Astrocyte (in vitro differentiated cells and primary cell): ENCODE results near the gene SELENOO. TPM values are rescaled to one million over a fixed set of nuclear protein-coding genes. Genes with fewer than 3 reads are reported as not detected.

Source experiments
- DNase-seq: peaks from one replicate; pipeline ENCODE4 v3.0.0-alpha.2; 2010; ENCODE audit warnings: low read depth
- FAIRE-seq: peaks from 2 replicates; lab custom pipeline; 2011; peaks lifted over from hg19 to GRCh38; lab: Jason Lieb, UNC
- H2AFZ ChIP-seq: 2 replicates; pipeline ENCODE4 v1.6.0; 2012; ENCODE audit warnings: low read depth, low read length, inconsistent platforms
- H3K27ac ChIP-seq: 2 replicates; pipeline ENCODE4 v1.5.1; 2011; ENCODE audit warnings: low read depth, low read length, inconsistent platforms
- H3K27me3 ChIP-seq: 2 replicates; pipeline ENCODE4 v1.6.0; 2011; ENCODE audit warnings: low read length, inconsistent platforms; ENCODE audit not compliant: insufficient read depth
- H3K36me3 ChIP-seq: 2 replicates; pipeline ENCODE4 v1.5.1; 2011; ENCODE audit warnings: low read length, inconsistent platforms; ENCODE audit not compliant: insufficient read depth
- H3K4me1 ChIP-seq: 2 replicates; pipeline ENCODE4 v1.5.1; 2011; ENCODE audit warnings: low read length, inconsistent platforms; ENCODE audit not compliant: insufficient read depth
- H3K4me2 ChIP-seq: 2 replicates; pipeline ENCODE4 v1.6.0; 2012; ENCODE audit warnings: low read length, inconsistent platforms
- H3K4me3 ChIP-seq: 2 replicates; pipeline ENCODE4 v1.5.1; 2011; ENCODE audit warnings: low read depth, mild to moderate bottlenecking, low read length, inconsistent platforms; ENCODE audit not compliant: insufficient read depth
- H3K79me2 ChIP-seq: 2 replicates; pipeline ENCODE4 v1.6.0; 2012; ENCODE audit warnings: mild to moderate bottlenecking, low read length, inconsistent platforms; ENCODE audit not compliant: insufficient read depth
- H3K9ac ChIP-seq: 2 replicates; pipeline ENCODE4 v1.6.0; 2012; ENCODE audit warnings: mild to moderate bottlenecking, low read length, inconsistent platforms
- H3K9me3 ChIP-seq: 2 replicates; pipeline ENCODE4 v1.5.1; 2012; ENCODE audit warnings: low read depth, mild to moderate bottlenecking, low read length, inconsistent platforms; ENCODE audit not compliant: insufficient read depth
- H4K20me1 ChIP-seq: 2 replicates; pipeline ENCODE4 v1.6.0; 2012; ENCODE audit warnings: low read length, inconsistent platforms; ENCODE audit not compliant: insufficient read depth
- H3K27ac Mint-ChIP-seq: one replicate; pipeline ENCODE4 v1.8.0; 2021; ENCODE audit warnings: mild to moderate bottlenecking, mixed read lengths; ENCODE audit not compliant: unreplicated experiment
- H3K27me3 Mint-ChIP-seq: one replicate; pipeline ENCODE4 v1.8.0; 2021; ENCODE audit warnings: low read depth, mixed read lengths; ENCODE audit not compliant: unreplicated experiment
- H3K36me3 Mint-ChIP-seq: one replicate; pipeline ENCODE4 v1.8.0; 2021; ENCODE audit warnings: low read depth, mixed read lengths; ENCODE audit not compliant: unreplicated experiment
- H3K4me1 Mint-ChIP-seq: one replicate; pipeline ENCODE4 v1.8.0; 2021; ENCODE audit warnings: low read depth, mixed read lengths; ENCODE audit not compliant: unreplicated experiment
- H3K4me3 Mint-ChIP-seq: one replicate; pipeline ENCODE4 v1.8.0; 2021; ENCODE audit warnings: mild to moderate bottlenecking, moderate library complexity, mixed read lengths; ENCODE audit not compliant: unreplicated experiment
- H3K9me3 Mint-ChIP-seq: one replicate; pipeline ENCODE4 v1.8.0; 2021; ENCODE audit warnings: mild to moderate bottlenecking, mixed read lengths; ENCODE audit not compliant: unreplicated experiment
- EZH2 ChIP-seq: IDR thresholded peaks from 2 replicates; pipeline ENCODE4 v1.6.1; 2012; ENCODE audit warnings: mild to moderate bottlenecking, low read length, inconsistent platforms; ENCODE audit not compliant: insufficient read depth
- total RNA-seq: library from RNA; stranded (reverse); gene quantifications from 2 replicates; pipeline ENCODE4 v1.2.1, GENCODE V29; 2021
- TF ChIP-seq, protein P1 (sequence below): IDR thresholded peaks from 2 replicates; pipeline ENCODE4 v1.5.1; 2011; ENCODE audit warnings: low read depth, mild to moderate bottlenecking, inconsistent platforms, low read length, moderate library complexity; ENCODE audit not compliant: insufficient read depth

Gene SELENOO
- total RNA-seq, 1 donor from 2014 or later: 18.5 TPM

DNA sequence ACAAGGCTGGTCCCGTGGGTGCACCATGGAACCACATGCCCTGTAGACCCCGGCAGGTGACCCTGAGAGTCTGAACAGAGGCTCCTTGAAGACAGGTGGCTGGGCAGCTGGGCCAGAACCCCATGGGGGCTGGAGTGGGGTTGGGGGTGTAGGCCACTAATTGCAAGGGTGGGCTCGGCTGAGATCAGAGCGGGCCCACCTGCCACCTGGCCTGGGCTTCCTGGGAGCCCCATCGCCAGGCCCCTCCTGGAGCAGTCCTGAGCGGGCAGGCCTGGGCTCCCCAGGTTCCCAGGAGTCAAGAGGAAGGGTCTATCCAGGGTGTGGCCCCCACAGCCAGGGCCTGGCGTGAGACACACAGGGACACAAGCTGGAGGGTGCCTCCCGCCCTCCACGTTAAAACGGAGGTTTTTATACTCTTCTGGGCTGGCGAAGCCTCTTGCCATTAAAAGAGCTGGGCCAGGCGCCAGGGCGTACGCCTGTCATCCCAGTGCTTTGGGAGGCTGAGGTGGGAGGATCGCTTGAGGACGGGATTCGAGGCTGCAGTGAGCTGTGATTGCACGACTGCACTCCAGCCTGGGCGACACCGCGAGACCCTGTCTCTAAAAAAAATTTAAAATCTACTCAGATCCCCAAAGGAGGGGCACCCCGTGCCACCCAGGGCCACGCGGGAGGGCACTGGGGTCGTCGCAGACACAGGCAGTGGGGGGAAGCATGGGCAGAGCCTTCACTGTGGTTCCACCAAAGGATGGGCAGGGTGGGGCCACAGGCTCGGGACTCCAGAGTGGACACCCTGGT is 19.9 kb upstream of the SELENOO start:
- Mint-ChIP-seq H3K4me1 (no peaks in the 10 kb centered on the region), H3K36me3 (peaks cover 2% of the 10 kb centered on the region), H3K9me3 (no peaks in the 10 kb centered on the region), H3K27me3 (peaks cover 4% of the 10 kb centered on the region), H3K4me3 (no peak overlapping the region), H3K27ac (no peak overlapping the region)
- peaks cover 6% of the 10 kb centered on the region for H3K4me1 ChIP-seq
- no peaks in the 10 kb centered on the region for H3K9me3 ChIP-seq
- no peak for TF ChIP-seq EZH2
- TF ChIP-seq, protein P1, sequence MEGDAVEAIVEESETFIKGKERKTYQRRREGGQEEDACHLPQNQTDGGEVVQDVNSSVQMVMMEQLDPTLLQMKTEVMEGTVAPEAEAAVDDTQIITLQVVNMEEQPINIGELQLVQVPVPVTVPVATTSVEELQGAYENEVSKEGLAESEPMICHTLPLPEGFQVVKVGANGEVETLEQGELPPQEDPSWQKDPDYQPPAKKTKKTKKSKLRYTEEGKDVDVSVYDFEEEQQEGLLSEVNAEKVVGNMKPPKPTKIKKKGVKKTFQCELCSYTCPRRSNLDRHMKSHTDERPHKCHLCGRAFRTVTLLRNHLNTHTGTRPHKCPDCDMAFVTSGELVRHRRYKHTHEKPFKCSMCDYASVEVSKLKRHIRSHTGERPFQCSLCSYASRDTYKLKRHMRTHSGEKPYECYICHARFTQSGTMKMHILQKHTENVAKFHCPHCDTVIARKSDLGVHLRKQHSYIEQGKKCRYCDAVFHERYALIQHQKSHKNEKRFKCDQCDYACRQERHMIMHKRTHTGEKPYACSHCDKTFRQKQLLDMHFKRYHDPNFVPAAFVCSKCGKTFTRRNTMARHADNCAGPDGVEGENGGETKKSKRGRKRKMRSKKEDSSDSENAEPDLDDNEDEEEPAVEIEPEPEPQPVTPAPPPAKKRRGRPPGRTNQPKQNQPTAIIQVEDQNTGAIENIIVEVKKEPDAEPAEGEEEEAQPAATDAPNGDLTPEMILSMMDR: no peak
- no peak overlapping the region for H3K4me3 ChIP-seq
- H3K36me3 ChIP-seq: no peaks in the 10 kb centered on the region
- no peak overlapping the region for H3K4me2 ChIP-seq
- no peaks in the 10 kb centered on the region for H4K20me1 ChIP-seq
- H3K79me2 ChIP-seq: no peaks in the 10 kb centered on the region
- H3K27me3 ChIP-seq: no peaks in the 10 kb centered on the region
- H3K27ac ChIP-seq: no peak overlapping the region
- DNase-seq (no peak), FAIRE-seq (no peak)
- H3K9ac ChIP-seq: no peak overlapping the region
- H2AFZ ChIP-seq: no peak overlapping the region

DNA sequence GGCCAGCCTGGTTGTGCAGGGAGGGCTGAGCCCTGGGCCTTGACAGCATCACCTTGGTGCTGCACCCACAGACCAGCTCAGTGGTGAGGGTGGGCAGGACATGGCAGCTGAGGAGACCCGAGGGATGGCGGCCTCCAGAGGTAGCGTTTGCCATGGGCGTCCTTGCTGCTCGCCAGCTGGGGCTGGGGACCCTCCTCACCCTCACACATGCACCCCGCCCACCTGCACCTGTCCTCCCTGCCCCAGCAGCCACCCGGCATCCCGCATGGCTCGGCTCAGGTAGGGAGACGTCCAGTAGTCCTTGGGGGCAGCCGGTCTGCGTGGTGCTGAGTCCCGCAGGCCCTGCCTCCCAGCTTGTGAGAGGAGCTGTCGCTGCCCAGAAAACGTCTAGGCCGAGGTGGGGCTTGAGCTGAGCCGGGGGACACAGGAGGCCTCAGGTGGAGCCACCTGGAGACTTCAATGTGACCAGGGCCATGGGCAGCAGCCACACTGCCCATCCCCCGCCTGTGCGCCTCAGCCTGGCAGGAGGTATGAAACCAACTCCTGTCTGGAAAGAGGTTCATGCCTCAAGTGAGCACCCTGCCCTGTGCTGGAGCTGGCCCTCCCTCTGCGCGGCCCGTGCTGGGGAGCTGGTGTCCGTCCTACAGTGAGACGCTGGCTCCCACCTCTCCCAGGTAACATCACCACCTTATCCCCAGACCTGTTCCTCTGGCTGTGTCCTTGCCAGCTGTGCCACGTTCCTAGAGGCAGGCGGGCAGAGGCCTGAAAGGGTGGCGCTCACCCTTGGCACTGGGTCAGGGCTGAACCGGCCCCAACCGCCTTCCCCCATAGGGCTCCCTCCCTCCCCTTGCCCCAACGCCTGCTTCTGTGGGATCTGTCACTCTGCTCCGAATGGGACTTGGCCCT is 18.4 kb upstream of the SELENOO start:
- Histone ChIP-seq H3K27ac (no peak overlapping the region), H3K4me3 (no peak overlapping the region), H3K27me3 (no peaks in the 10 kb centered on the region), H3K9ac (no peak overlapping the region), H3K4me2 (no peak overlapping the region), H3K36me3 (no peaks in the 10 kb centered on the region), H3K79me2 (peaks cover 13% of the 10 kb centered on the region), H3K4me1 (peaks cover 14% of the 10 kb centered on the region), H4K20me1 (no peaks in the 10 kb centered on the region), H2AFZ (no peak overlapping the region), H3K9me3 (no peaks in the 10 kb centered on the region)
- no peak for FAIRE-seq
- Mint-ChIP-seq H3K36me3 (no peaks in the 10 kb centered on the region), H3K9me3 (no peaks in the 10 kb centered on the region), H3K4me3 (no peak overlapping the region), H3K27me3 (peaks cover 2% of the 10 kb centered on the region), H3K4me1 (no peaks in the 10 kb centered on the region), H3K27ac (no peak overlapping the region)
- TF ChIP-seq EZH2: no peak
- TF ChIP-seq, protein P1: no peak
- no peak for DNase-seq
